Measurements from ENCODE around the gene WDR17. TPM values are rescaled to one million over a fixed set of nuclear protein-coding genes. Genes with fewer than 3 reads are reported as not detected.

Gene WDR17
- total RNA-seq, 1 experiment from 2014 or later = 4.4 TPM

DNA sequence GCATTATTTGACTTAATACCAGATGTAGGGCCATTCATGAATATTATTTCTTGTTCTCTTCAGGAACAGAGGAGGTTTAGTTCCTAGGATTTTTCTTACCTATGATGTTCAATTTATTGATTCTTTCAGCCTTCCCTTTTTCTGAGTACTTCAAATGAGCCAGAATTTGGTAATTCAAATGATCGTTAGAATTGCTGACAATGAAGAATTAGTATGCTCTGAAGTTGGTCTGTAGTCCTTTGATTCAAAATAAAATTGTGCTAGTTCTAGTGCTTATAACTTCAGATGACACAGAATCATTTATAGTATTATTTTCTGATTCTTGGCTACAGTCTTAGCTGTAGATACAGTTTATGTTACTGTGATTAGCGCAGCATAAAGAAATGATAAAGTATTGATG is 35.2 kb upstream of the WDR17 start:
- no peak overlapping the region for H3K27ac Mint-ChIP-seq
- no peaks in the 10 kb centered on the region for H3K27me3 Mint-ChIP-seq (ENCODE audit: low read depth)
- DNase-seq (ENCODE audit: low spot score) (no peak), ATAC-seq (no peak)
- TF ChIP-seq ZNF512 (CRISPR knock-in tag; IDR thresholded peaks at IDR 0.05; ENCODE audit: borderline replicate concordance) = no peak
- no peak for TF ChIP-seq E2F1 (CRISPR knock-in tag; IDR thresholded peaks at IDR 0.05)
- TF ChIP-seq, protein P1, sequence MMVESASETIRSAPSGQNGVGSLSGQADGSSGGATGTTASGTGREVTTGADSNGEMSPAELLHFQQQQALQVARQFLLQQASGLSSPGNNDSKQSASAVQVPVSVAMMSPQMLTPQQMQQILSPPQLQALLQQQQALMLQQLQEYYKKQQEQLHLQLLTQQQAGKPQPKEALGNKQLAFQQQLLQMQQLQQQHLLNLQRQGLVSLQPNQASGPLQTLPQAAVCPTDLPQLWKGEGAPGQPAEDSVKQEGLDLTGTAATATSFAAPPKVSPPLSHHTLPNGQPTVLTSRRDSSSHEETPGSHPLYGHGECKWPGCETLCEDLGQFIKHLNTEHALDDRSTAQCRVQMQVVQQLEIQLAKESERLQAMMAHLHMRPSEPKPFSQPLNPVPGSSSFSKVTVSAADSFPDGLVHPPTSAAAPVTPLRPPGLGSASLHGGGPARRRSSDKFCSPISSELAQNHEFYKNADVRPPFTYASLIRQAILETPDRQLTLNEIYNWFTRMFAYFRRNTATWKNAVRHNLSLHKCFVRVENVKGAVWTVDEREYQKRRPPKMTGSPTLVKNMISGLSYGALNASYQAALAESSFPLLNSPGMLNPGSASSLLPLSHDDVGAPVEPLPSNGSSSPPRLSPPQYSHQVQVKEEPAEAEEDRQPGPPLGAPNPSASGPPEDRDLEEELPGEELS (CRISPR knock-in tag; IDR thresholded peaks at IDR 0.05) = no peak
- TF ChIP-seq ZNF532 (CRISPR knock-in tag; IDR thresholded peaks at IDR 0.05; ENCODE audit: borderline replicate concordance) = no peak
- no peak for TF ChIP-seq OVOL2 (CRISPR knock-in tag; IDR thresholded peaks at IDR 0.05; ENCODE audit: borderline replicate concordance)
- TF ChIP-seq, protein P2, sequence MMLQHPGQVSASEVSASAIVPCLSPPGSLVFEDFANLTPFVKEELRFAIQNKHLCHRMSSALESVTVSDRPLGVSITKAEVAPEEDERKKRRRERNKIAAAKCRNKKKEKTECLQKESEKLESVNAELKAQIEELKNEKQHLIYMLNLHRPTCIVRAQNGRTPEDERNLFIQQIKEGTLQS (CRISPR knock-in tag; conservative IDR thresholded peaks at IDR 0.05) = no peak
- no peak for TF ChIP-seq ZNF263 (CRISPR knock-in tag; IDR thresholded peaks at IDR 0.05; ENCODE audit: low read depth)
- no peak for TF ChIP-seq KAT7 (CRISPR knock-in tag; IDR thresholded peaks at IDR 0.05; ENCODE audit: borderline replicate concordance)
- TF ChIP-seq, protein P3, sequence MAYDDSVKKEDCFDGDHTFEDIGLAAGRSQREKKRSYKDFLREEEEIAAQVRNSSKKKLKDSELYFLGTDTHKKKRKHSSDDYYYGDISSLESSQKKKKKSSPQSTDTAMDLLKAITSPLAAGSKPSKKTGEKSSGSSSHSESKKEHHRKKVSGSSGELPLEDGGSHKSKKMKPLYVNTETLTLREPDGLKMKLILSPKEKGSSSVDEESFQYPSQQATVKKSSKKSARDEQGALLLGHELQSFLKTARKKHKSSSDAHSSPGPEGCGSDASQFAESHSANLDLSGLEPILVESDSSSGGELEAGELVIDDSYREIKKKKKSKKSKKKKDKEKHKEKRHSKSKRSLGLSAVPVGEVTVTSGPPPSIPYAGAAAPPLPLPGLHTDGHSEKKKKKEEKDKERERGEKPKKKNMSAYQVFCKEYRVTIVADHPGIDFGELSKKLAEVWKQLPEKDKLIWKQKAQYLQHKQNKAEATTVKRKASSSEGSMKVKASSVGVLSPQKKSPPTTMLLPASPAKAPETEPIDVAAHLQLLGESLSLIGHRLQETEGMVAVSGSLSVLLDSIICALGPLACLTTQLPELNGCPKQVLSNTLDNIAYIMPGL (CRISPR knock-in tag; IDR thresholded peaks at IDR 0.05) = no peak
- TF ChIP-seq NFYB (CRISPR knock-in tag; conservative IDR thresholded peaks at IDR 0.05; ENCODE audit: low read depth) = no peak
- no peak for TF ChIP-seq RORB (CRISPR knock-in tag; IDR thresholded peaks at IDR 0.05)
- TF ChIP-seq, protein P4, sequence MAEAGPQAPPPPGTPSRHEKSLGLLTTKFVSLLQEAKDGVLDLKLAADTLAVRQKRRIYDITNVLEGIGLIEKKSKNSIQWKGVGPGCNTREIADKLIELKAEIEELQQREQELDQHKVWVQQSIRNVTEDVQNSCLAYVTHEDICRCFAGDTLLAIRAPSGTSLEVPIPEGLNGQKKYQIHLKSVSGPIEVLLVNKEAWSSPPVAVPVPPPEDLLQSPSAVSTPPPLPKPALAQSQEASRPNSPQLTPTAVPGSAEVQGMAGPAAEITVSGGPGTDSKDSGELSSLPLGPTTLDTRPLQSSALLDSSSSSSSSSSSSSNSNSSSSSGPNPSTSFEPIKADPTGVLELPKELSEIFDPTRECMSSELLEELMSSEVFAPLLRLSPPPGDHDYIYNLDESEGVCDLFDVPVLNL (CRISPR knock-in tag; IDR thresholded peaks at IDR 0.05; ENCODE audit: borderline replicate concordance, low read depth) = no peak
- no peak for TF ChIP-seq CREM (CRISPR knock-in tag; IDR thresholded peaks at IDR 0.05)
- no peak for TF ChIP-seq NFATC4 (CRISPR knock-in tag; IDR thresholded peaks at IDR 0.05)
- TF ChIP-seq ATF1 (CRISPR knock-in tag; IDR thresholded peaks at IDR 0.05) = no peak
- H3K4me3 Mint-ChIP-seq = no peak overlapping the region
- ChIA-PET POLR2A (no interaction called here), CTCF (no interaction called here)
- no peaks in the 10 kb centered on the region for H3K36me3 Mint-ChIP-seq
- no peaks in the 10 kb centered on the region for H3K4me1 Mint-ChIP-seq
- H3K9me3 Mint-ChIP-seq = no peaks in the 10 kb centered on the region
